GM21717 (cell line): ENCODE data around the gene SCO1.
"Not testable (repeated sequence)": the region's sequence is repeated elsewhere in the genome, so short reads cannot be mapped to it uniquely, and the experiment has no call there.

ENCODE experiments used
- ATAC-seq: cut with Tn5 transposase; IDR thresholded peaks from one replicate; pipeline ENCODE4 v1.9.1; 2021; ENCODE audit warnings: mild to moderate bottlenecking, moderate library complexity; ENCODE audit not compliant: unreplicated experiment

Gene SCO1

DNA sequence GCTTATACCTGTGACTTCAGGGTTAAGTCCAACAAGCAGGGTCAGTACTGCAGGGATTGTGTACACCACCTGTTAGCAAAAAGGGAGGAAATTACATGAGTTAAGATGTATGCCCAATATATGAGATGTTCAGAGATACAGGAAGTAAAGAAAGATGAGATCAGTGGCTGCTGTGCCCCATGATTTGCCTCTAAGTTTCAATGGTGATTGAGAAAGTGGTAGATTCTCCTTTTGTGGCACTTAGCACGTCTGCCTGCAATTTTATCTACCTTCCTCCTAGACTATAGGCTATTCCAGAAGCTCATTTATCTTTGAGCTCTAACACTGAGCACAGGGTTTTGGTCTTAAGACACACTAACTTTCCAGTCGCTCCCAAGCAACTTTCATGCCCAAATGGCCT, 28.9 kb upstream of the SCO1 start:
- no peak for ATAC-seq

DNA sequence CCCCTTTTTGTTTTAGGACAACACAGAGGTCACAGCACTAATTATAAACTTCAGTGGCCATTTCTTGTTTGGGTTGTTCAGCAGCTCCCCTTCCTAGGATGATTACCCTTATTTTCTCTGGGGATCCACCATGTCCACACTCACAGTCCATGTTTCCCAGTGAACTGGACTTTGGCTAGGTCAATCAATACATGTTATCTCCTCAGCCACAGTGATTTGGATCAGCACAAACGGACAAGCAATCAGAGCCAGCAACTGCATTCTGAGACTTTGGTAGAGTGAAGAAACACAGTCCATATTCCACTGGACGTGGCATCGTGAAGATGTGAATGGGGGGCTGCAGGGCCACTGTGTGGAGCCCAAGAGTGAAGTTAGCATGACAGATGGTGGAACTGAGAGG, 27.9 kb upstream of the SCO1 start:
- no peak for ATAC-seq

GRCh38 chr17:10724546-10725195, 27.3 kb upstream of the SCO1 start:
- ATAC-seq: no peak

GRCh38 chr17:10718547-10718946, 21.2 kb upstream of the SCO1 start:
- ATAC-seq: no peak

DNA sequence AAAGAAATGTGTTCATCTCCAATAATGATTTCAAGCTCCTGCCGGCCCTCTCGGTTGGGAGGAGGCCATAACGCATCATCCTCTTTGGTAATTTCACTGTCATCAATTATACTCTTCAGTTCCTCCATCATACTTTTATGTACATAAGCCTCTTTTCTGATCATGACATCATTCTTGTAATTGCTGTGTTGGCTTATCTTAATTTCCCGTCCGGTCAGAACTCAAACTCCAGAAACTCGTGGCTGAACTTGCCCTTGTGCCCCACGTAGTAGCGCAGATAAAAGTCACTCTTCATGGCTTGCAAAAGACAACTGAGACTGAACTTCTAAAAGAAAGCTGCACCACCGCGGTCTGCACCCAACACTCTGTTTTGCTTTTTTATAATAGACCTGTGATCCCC, 18.9 kb upstream of the SCO1 start:
- ATAC-seq: no peak

DNA sequence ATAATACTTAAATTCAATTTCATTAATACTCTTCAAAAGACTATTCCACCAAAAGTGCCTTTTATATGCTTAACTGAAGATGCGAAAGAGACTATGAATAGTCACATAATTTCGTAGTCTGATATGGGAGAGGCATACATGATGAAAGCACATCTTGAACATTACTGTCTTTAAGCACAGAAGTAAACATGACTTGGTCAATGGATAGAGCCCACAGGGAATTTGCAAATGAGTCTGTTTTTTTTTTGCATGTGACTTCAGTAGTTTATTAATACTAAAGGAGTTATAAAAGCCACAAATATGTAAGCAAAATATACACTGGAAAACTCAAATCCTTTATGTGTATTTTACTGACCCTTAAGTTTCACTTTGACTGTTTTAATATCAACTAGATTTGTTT, 16.0 kb upstream of the SCO1 start:
- no peak for ATAC-seq

- ATAC-seq: no peak
Measured at GRCh38 chr17:10705727-10706126, 8.4 kb upstream of the SCO1 start.

DNA sequence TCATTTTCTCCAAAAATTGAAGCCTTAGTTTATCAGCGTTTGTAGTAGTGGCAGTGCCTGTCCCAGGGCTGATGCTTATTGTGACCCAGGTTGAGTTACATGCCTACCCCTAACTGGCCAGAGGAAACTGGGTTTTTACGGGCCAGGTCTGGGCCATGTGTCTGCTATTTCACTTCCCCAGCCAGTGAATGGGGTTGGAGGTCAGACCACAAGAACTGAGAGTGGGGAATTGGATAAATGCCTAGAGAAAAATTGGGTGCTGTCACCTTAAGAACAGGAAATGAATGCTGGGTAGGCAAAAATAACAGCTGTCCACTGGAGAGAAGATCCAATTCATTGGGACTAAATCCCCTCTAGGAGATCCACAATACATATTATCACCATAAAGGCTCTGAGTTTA, 5.2 kb upstream of the SCO1 start:
- no peak for ATAC-seq

DNA sequence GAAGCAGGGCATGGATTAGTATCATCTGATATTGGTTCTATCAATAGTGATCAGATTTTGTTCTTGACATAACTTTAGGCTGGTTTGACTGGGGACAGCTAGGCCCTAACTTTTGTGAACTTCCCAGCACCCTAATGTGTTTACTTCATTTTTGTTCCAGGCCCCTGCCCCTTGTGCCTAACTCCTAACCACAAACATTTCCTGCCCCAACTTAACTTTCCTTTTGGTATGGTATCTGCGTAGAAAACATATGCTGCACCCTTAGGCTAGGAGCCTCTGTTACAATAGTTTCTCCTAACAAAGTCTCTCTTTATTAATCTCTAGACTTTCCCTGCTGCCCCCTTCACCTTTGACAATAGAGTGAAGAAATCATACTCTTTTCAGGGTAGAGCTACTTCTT, 2.5 kb upstream of the SCO1 start:
- no peak for ATAC-seq

GRCh38 chr17:10698096-10698818, 924 bp upstream of the SCO1 start:
- no peak for ATAC-seq

DNA sequence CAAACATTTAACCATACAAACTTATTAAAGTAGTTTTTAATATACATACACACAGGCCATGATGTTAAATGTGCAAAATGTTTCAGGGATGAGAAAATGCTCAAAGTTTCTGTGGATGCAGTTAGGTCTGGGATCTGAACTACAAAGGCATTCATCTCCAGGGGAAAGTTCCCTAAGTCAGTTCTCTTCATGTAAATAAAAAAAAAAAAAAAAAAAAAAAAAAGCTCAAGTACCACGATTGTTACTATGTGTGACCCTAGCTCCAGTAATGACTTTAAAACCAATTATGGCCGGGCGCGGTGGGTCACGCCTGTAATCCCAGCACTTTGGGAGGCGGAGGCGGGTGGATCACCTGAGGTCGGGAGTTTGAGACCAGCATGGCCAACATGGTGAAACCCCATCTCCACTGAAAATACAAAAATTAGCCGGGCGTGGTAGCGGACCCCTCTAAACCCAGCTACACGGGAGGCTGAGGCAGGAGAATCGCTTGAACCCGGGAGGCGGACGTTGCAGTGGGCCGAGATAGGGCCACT, 1.4 kb downstream of the SCO1 start:
- not testable (repeated sequence) for ATAC-seq

GRCh38 chr17:10687499-10687898, 9.8 kb downstream of the SCO1 start:
- ATAC-seq: no peak

DNA sequence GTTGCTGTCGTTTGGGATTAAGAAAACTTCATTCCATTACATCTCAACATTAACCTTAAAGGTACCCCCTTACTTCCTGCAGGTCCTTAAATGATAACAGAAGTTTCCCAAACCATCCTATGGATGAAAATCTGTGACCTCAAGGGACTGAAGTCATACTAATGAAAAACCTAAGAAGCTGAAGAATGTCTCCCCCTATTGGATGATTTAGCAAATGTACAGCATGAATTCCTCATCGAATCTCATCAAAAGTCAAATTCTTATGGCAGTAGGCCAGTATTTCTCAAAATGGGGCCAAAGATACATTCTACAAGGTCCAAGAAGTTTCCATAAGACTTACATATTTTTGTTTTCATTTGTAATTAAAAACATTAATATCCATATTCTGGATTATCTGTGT, 13.5 kb downstream of the SCO1 start:
- no peak for ATAC-seq

GRCh38 chr17:10681866-10682446, 15.4 kb downstream of the SCO1 start:
- ATAC-seq: no peak

GRCh38 chr17:10674704-10675103, 22.6 kb downstream of the SCO1 start:
- no peak for ATAC-seq

- no peak for ATAC-seq
Measured at GRCh38 chr17:10673312-10673711, 24.0 kb downstream of the SCO1 start.

GRCh38 chr17:10668775-10669174, 28.6 kb downstream of the SCO1 start:
- no peak for ATAC-seq

DNA sequence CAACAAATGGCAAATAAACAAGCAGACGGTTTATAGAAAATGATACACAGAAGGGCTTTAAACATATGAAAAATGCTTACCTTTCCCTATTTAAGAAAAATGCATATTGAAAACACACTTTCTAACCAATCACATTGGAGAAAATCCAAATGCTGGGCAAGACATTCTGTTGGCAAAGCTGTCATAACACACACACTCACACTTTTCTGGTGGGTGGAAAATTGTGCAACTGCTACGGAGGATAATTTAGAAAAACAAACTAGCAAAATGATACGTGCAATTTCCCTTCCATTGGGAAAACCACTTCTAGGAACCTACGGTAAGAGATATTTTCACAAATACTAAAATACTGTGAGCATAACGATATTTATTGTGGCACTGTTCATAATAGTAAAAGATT, 30.4 kb downstream of the SCO1 start:
- no peak for ATAC-seq

DNA sequence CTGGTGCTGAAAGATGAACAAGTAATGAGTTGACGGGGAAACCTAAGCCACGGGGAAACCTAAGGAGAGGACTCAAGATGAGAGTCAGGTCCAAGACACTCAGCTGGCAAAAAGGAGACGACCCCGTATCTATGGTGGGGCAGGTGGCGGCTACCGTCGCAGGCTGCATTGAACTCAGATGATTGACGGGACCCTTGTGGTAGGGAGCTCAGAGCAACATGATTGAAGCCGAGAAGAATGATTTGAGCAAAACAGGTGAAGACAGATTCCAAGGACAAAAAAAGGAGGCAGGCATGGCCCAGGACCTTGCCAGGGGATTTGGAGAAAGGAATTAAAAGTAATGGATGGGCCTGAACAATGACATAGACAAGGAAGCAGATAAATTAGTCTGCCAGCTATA, 32.8 kb downstream of the SCO1 start:
- no peak for ATAC-seq

DNA sequence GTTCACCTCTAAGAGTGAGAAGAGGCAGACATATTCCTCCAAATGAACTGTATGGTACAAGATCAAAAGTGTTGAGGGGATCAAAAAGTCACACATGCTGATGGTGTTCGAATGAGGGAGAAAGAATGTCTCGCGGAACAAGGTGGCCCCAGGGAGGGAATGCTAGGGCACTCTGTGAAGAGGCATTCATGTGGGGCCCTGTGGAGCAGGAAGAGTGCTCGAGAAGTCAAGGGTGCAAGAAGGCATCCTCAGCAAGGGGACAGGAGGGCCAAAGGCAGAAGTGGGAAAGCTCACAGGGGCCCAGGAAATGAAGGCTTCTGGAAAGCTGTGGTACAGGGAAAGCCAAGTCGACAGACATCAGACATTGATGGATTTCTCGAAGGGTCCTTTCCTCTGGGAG, 34.1 kb downstream of the SCO1 start:
- no peak for ATAC-seq

GRCh38 chr17:10661437-10661836, 35.9 kb downstream of the SCO1 start:
- ATAC-seq: no peak

DNA sequence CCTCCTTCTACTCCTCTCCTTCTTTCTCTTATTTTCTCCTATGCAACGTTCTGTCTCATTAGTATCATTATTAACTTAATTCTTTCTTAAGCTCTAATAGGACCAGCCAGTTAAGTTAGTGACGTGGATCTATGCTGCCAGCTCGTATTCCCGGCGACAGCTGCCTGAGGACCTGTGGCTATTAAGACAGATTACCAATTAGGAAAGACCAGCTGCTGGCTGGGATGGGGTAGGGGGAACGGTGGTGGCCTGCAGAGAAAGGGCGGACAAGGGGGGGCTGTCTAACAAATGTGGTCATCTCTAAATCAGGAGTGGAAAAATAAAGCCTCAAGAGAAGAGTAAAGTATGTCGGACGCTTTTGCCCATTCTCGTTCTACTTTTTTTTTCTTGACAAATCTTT, 39.5 kb downstream of the SCO1 start:
- no peak for ATAC-seq
